ENCODE data around the gene L3MBTL1.

The L3MBTL1 gene

DNA sequence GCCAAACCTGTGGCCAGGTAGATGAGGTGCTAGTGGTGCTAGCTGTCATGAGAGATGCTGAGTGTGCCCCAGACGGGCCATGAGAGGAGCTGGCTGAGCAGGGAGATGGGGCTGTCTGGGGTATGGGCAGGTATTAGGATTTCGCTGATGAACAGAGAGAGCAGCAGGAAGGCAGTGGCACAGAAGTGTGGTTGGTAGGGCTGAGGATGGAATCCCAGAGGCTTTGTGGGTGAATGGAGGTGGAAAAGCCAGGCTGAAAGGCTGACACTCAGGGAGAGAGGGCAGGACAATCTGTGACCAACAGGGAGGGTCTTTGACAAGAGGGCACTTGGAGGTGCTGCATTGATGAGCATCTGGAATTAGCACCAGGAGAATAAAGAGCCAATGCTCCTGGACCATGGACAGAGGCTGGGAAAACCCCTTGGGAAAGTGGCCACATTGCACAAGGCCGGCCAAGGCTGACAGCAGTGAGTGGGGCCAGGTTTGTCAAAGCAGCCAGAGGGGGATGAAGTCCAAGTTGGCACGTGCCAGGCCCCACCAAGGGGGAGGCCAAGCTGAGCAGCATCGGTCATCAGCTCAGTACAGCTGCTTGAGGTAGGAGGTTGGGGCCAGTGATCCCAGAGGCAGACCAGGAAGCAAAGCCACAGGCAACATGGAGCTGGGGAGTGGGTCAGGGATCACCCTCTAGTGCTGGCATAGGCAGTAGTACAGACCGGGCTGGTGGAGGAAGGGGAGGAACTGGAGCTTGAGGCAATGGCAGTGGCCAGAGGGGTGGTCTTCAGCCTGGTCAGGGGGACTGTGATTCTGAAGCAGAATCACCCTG, 31.6 kb downstream of the L3MBTL1 start:
- Histone ChIP-seq H3K27me3 (ENCODE audit: insufficient read depth, low read length, poor library complexity, severe bottlenecking) (no peaks in the 10 kb centered on the region), H3K9me2 (replicated peaks; ENCODE audit: low read depth, low read length) (no peaks in the 10 kb centered on the region), H2AFZ (ENCODE audit: low read length) (no peak overlapping the region), H3K79me2 (ENCODE audit: insufficient read depth, low read length) (no peaks in the 10 kb centered on the region), H4K20me1 (ENCODE audit: insufficient read depth, low read length, poor library complexity, severe bottlenecking) (no peaks in the 10 kb centered on the region), H3K4me3 (ENCODE audit: low read length, poor library complexity, severe bottlenecking) (no peak overlapping the region), H3K4me2 (ENCODE audit: low read depth, low read length, poor library complexity, severe bottlenecking) (no peak overlapping the region), H3K4me1 (ENCODE audit: insufficient read depth, low read length, poor library complexity, severe bottlenecking) (no peaks in the 10 kb centered on the region), H3F3A (ENCODE audit: low read depth) (no peaks in the 10 kb centered on the region), H3K9ac (ENCODE audit: low read depth, low read length, poor library complexity, severe bottlenecking) (no peak overlapping the region), H3K36me3 (ENCODE audit: insufficient read depth, low read length) (no peaks in the 10 kb centered on the region; the same call in 1 of the 2 replicates), H3K9me3 (ENCODE audit: insufficient read depth, low read depth, low read length) (no peaks in the 10 kb centered on the region)
- no peak for TF ChIP-seq EZH2phosphoT487 (IDR thresholded peaks at IDR 0.05; ENCODE audit: borderline replicate concordance)
- TF ChIP-seq, protein P1, sequence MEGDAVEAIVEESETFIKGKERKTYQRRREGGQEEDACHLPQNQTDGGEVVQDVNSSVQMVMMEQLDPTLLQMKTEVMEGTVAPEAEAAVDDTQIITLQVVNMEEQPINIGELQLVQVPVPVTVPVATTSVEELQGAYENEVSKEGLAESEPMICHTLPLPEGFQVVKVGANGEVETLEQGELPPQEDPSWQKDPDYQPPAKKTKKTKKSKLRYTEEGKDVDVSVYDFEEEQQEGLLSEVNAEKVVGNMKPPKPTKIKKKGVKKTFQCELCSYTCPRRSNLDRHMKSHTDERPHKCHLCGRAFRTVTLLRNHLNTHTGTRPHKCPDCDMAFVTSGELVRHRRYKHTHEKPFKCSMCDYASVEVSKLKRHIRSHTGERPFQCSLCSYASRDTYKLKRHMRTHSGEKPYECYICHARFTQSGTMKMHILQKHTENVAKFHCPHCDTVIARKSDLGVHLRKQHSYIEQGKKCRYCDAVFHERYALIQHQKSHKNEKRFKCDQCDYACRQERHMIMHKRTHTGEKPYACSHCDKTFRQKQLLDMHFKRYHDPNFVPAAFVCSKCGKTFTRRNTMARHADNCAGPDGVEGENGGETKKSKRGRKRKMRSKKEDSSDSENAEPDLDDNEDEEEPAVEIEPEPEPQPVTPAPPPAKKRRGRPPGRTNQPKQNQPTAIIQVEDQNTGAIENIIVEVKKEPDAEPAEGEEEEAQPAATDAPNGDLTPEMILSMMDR (conservative IDR thresholded peaks at IDR 0.05; ENCODE audit: low read length), result no peak

DNA sequence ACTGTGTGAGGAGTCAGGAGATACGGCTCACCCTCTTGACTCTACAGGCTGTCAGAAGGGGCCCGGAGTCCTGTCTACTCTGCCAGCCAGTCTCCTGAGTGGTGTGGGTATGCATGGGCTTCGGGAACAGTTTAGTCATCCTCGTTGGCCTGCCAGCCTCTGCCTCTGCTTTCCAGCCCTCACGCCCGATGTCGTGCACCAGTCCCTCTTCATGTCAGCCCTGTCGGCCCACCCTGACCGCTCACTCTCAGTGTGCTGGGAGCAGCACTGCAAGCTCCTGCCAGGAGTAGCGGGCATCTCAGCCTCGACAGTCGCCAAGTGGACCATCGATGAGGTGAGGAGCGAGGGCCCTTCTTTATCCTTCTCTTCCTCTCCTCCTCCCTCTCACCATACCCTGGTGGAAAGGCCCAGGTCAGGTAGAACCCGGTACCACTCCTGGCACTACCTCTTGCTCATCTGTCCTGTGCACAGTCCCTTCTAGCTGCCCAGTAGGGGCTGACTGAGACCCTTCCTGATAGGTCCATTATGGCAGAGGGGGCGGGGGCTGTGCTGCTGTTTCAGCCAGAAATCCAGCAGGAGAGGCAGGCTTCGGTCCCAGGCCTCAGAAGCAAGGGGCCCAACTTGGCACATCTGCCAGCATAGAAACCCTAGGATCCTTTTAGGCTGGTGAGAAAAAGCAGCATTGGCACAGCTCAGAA, 32.6 kb downstream of the L3MBTL1 start:
- Histone ChIP-seq H3K79me2 (ENCODE audit: insufficient read depth, low read length) (no peaks in the 10 kb centered on the region), H3K9me2 (replicated peaks; ENCODE audit: low read depth, low read length) (no peaks in the 10 kb centered on the region), H2AFZ (ENCODE audit: low read length) (no peak overlapping the region), H3K9ac (ENCODE audit: low read depth, low read length, poor library complexity, severe bottlenecking) (no peak overlapping the region), H3K27me3 (ENCODE audit: insufficient read depth, low read length, poor library complexity, severe bottlenecking) (no peaks in the 10 kb centered on the region), H3K4me3 (ENCODE audit: low read length, poor library complexity, severe bottlenecking) (no peak overlapping the region), H3K36me3 (ENCODE audit: insufficient read depth, low read length) (no peaks in the 10 kb centered on the region; the same call in 1 of the 2 replicates), H4K20me1 (ENCODE audit: insufficient read depth, low read length, poor library complexity, severe bottlenecking) (no peaks in the 10 kb centered on the region), H3K4me2 (ENCODE audit: low read depth, low read length, poor library complexity, severe bottlenecking) (no peak overlapping the region), H3K4me1 (ENCODE audit: insufficient read depth, low read length, poor library complexity, severe bottlenecking) (no peaks in the 10 kb centered on the region), H3K9me3 (ENCODE audit: insufficient read depth, low read depth, low read length) (no peaks in the 10 kb centered on the region), H3F3A (ENCODE audit: low read depth) (no peaks in the 10 kb centered on the region)
- no peak for TF ChIP-seq EZH2phosphoT487 (IDR thresholded peaks at IDR 0.05; ENCODE audit: borderline replicate concordance)
- TF ChIP-seq, protein P1 (conservative IDR thresholded peaks at IDR 0.05; ENCODE audit: low read length), result no peak

DNA sequence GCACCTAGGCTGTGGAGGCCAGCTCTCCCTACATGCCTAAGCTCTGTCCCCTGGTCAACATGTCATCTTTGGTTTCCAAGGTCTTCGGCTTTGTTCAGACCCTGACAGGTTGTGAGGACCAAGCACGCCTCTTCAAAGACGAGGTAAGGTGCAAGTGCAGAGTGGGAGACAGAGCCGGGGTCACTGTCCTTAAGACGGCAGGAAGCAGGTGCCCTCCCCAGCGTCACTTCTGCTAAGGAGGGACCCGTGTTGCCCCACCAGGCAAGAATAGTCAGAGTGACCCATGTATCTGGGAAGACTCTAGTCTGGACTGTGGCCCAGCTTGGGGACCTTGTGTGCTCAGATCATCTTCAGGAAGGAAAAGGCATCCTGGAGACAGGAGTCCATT, 33.2 kb downstream of the L3MBTL1 start:
- no peaks in the 10 kb centered on the region for H4K20me1 ChIP-seq (ENCODE audit: insufficient read depth, low read length, poor library complexity, severe bottlenecking)
- no peak overlapping the region for H3K4me2 ChIP-seq (ENCODE audit: low read depth, low read length, poor library complexity, severe bottlenecking)
- no peak overlapping the region for H3K4me3 ChIP-seq (ENCODE audit: low read length, poor library complexity, severe bottlenecking)
- H3K79me2 ChIP-seq (ENCODE audit: insufficient read depth, low read length), result no peaks in the 10 kb centered on the region
- H3K9ac ChIP-seq (ENCODE audit: low read depth, low read length, poor library complexity, severe bottlenecking), result no peak overlapping the region
- no peak overlapping the region for H2AFZ ChIP-seq (ENCODE audit: low read length)
- H3K27me3 ChIP-seq (ENCODE audit: insufficient read depth, low read length, poor library complexity, severe bottlenecking), result no peaks in the 10 kb centered on the region
- no peaks in the 10 kb centered on the region for H3K9me3 ChIP-seq (ENCODE audit: insufficient read depth, low read depth, low read length)
- H3K36me3 ChIP-seq (ENCODE audit: insufficient read depth, low read length), result no peaks in the 10 kb centered on the region; the same call in 1 of the 2 replicates
- no peaks in the 10 kb centered on the region for H3K9me2 ChIP-seq (replicated peaks; ENCODE audit: low read depth, low read length)
- H3F3A ChIP-seq (ENCODE audit: low read depth), result no peaks in the 10 kb centered on the region
- no peaks in the 10 kb centered on the region for H3K4me1 ChIP-seq (ENCODE audit: insufficient read depth, low read length, poor library complexity, severe bottlenecking)
- no peak for TF ChIP-seq EZH2phosphoT487 (IDR thresholded peaks at IDR 0.05; ENCODE audit: borderline replicate concordance)
- TF ChIP-seq, protein P1 (conservative IDR thresholded peaks at IDR 0.05; ENCODE audit: low read length), result no peak

Data from Loucy (cell line).